Left lung (tissue), 10 donors: Measurements from ENCODE around the gene TMEM61. TPM values are rescaled to one million over a fixed set of nuclear protein-coding genes. Genes with fewer than 3 reads are reported as not detected.
"Not testable (repeated sequence)": the region's sequence is repeated elsewhere in the genome, so short reads cannot be mapped to it uniquely, and the experiment has no call there.

ENCODE experiments used
- ATAC-seq: fragments of 200-7000 bp; cut with Tn5 transposase; one replicate; pipeline ENCODE4 v1.9.1; 2020; ENCODE audit warnings: moderate library complexity
- DNase-seq, 4 donors: peaks; one replicate each; pipeline ENCODE4 v3.0.0-alpha.2; 2013 to 2020
- H3K27ac ChIP-seq, 2 donors: fragments of 200-600 bp; sonication (generic) in 1 of 2; one replicate each; pipeline versions ENCODE4 v1.5.0 to v1.8.0; 2020 to 2021
- H3K27me3 ChIP-seq, 2 donors: fragments of 200-600 bp; sonication (generic) in 1 of 2; one replicate each; pipeline versions ENCODE4 v1.5.0 to v1.8.0; 2020 to 2021
- H3K36me3 ChIP-seq, 2 donors: fragments of 200-600 bp; sonication (generic) in 1 of 2; one replicate each; pipeline versions ENCODE4 v1.5.0 to v1.8.0; 2020 to 2021
- H3K4me1 ChIP-seq, 2 donors: fragments of 200-600 bp; one replicate each; pipeline ENCODE4 v1.8.0; 2021
- H3K4me3 ChIP-seq, 2 donors: fragments of 200-600 bp; sonication (generic) in 1 of 2; one replicate each; pipeline versions ENCODE4 v1.5.0 to v1.8.0; 2020 to 2021; ENCODE audit warnings: mild to moderate bottlenecking in 1 of 2
- H3K9me3 ChIP-seq, 2 donors: fragments of 200-600 bp; sonication (generic) in 1 of 2; one replicate each; pipeline versions ENCODE4 v1.5.0 to v1.8.0; 2020 to 2021
- CTCF ChIP-seq, 2 donors: fragments of 200-600 bp; sonication (generic) in 1 of 2; IDR thresholded peaks; one replicate each; pipeline versions ENCODE4 v1.5.0 to v1.8.0; 2021; ENCODE audit warnings: antibody characterized with exemption in 2 of 2
- intact Hi-C, 2 donors: fragments of 100-400 bp; cut with DNase I; formaldehyde crosslinking; loops; one replicate each; pipeline versions ENCODE4 v1.11.2 to v1.14.2; 2022
- polyA plus RNA-seq, 6 donors: library from polyadenylated mRNA; unstranded; fragments of 120-200 nt; gene quantifications; one replicate each; pipeline ENCODE4 v1.2.1, GENCODE V29; 2013; ENCODE audit not compliant: insufficient read length in 6 of 6
- total RNA-seq, 2 donors: library from RNA; stranded (reverse); fragmentation: NEBNext Ultra II Directional; extraction: Animal tissue kit (Norgen Biotek cat#: 25700); gene quantifications; one replicate each; pipeline ENCODE4 v1.2.1, GENCODE V29; 2021
- donor health status: DM: no; HTN: yes; CAD: no.
- donor health status: DM: no; HTN: no; CAD: no.

The TMEM61 gene
- total and polyA plus RNA-seq, 8 donors = 0.20 to 1.6 (median 0.28) TPM

GRCh38 chr1:54956726-54957125, 23.7 kb upstream of the TMEM61 start:
- intact Hi-C loops = no loop called here
- ATAC-seq (no peak), DNase-seq (no peak)
- no peak for TF ChIP-seq CTCF (IDR thresholded peaks at IDR 0.05)
- Histone ChIP-seq H3K9me3 (peaks cover 0 to 11% of the 10 kb centered on the region in 2 donors), H3K4me1 (no peaks in the 10 kb centered on the region), H3K27me3 (no peaks in the 10 kb centered on the region), H3K36me3 (no peaks in the 10 kb centered on the region), H3K27ac (no peak overlapping the region), H3K4me3 (no peak overlapping the region)

- no peak for TF ChIP-seq CTCF (IDR thresholded peaks at IDR 0.05)
- no peak overlapping the region for H3K27ac ChIP-seq
- intact Hi-C loops = no loop called here
- no peaks in the 10 kb centered on the region for H3K4me1 ChIP-seq
- no peak overlapping the region for H3K4me3 ChIP-seq
- peak in 1 of 4 donors; percentile 16 for DNase-seq
- no peaks in the 10 kb centered on the region for H3K27me3 ChIP-seq
- no peak for ATAC-seq
- no peaks in the 10 kb centered on the region for H3K36me3 ChIP-seq
- peaks cover 0 to 11% of the 10 kb centered on the region in 2 donors for H3K9me3 ChIP-seq
Measured at GRCh38 chr1:54959241-54959640, 21.2 kb upstream of the TMEM61 start.

DNA sequence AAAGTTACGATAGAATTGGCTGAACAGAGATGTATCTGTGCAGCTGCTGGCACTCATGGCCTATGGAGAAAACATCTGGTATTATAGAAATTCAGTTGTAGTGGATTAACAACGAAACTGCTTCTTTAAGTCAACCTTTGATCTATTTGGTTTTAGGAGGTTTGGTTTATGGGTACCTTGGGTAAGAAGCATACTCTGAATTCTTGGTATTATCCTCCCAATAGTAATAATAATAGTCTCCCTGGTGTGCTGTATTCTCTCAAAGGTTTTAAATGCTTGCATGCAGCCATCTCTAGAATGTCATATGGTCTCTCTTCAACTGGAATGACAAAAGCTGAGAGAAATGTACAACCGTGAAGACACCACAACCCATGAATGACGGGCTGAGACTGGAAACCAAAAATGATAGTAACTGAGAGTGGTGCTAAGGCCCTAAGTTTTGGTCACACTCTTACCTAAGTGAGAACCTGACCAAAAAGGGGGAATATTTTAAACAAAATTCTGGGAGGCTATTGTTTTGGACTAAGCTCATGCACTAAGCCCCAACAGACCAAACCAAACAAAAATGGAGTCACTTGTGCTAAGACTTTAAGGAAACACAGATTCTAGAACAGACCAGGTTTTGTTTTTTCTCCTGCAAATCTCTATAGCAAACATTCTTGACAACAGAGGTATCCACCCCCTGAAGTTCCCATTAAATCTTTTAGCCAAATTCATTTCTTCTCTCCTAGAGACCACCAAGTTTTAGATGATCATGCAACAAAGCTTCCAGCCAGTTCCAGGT, 17.6 kb upstream of the TMEM61 start:
- Histone ChIP-seq H3K36me3 (no peaks in the 10 kb centered on the region), H3K27ac (no peak overlapping the region), H3K4me1 (peaks cover 0 to 23% of the 10 kb centered on the region in 2 donors), H3K27me3 (no peaks in the 10 kb centered on the region), H3K4me3 (no peak overlapping the region), H3K9me3 (peaks cover 0 to 6% of the 10 kb centered on the region in 2 donors)
- intact Hi-C loops = no loop called here
- ATAC-seq = no peak
- no peak for DNase-seq
- no peak for TF ChIP-seq CTCF (IDR thresholded peaks at IDR 0.05)

- intact Hi-C loops, H3K9me3 ChIP-seq, DNase-seq, H3K36me3 ChIP-seq, H3K4me3 ChIP-seq, H3K27ac ChIP-seq, H3K27me3 ChIP-seq, ATAC-seq: not testable (repeated sequence)
- peaks cover 0 to 23% of the 10 kb centered on the region in 2 donors for H3K4me1 ChIP-seq
Measured at GRCh38 chr1:54963829-54964228, 16.6 kb upstream of the TMEM61 start.

GRCh38 chr1:54965624-54966340, 14.6 kb upstream of the TMEM61 start:
- Histone ChIP-seq H3K27ac (peak overlapping the region in 1 of 2 donors; percentile 88), H3K9me3 (no peaks in the 10 kb centered on the region), H3K4me1 (peaks cover 0 to 23% of the 10 kb centered on the region in 2 donors), H3K36me3 (no peaks in the 10 kb centered on the region), H3K4me3 (no peak overlapping the region), H3K27me3 (no peaks in the 10 kb centered on the region)
- intact Hi-C loops = no loop called here
- ATAC-seq (peak; percentile 68), DNase-seq (peak in 3 of 4 donors; percentile 49 to 84 (median 71))
- no peak for TF ChIP-seq CTCF (IDR thresholded peaks at IDR 0.05)
